HG02588 (cell line): ENCODE data around the gene ZBTB17.
"Not testable (repeated sequence)": the region's sequence is repeated elsewhere in the genome, so short reads cannot be mapped to it uniquely, and the experiment has no call there.

Source experiments
- ATAC-seq: cut with Tn5 transposase; IDR thresholded peaks from one replicate; pipeline ENCODE4 v1.9.1; 2021; ENCODE audit warnings: mild to moderate bottlenecking, moderate library complexity; ENCODE audit not compliant: unreplicated experiment

Gene ZBTB17

DNA sequence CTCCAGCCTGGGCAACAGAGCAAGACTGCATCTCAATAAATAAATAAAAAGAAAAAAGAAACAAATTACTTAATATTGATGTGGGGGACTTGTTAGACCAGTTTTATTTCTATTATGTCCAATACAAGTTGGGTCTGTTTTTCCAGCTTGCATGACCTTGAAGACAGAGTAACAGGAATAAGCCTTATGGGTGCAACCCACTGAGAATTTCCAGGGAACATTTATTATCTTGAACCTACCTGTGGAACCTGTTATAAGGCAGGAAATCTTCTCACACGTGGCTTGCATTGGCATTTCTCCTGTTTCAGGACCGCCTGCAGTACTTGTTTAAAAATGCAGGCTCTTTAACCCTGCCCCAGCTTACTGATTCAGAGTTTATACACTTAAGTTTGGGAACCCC is 64.0 kb downstream of the ZBTB17 start:
- no peak for ATAC-seq

DNA sequence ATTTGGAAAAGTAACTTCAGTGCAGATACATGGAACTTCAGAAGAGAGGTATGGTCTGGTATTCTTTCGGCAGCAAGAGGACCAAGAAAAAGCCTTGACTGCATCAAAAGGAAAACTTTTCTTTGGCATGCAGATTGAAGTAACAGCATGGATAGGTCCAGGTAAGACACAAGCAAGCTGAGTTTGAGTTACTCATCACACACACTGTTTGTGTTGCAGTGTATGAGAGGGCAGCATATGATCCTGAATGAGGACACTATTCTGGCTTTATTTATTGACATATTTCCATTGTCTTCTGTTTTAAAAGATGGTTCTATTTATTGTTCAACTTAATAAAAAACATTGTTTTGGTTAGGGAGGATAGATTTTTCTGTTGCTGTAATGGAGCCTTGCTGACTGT is 64.8 kb downstream of the ZBTB17 start:
- no peak for ATAC-seq

DNA sequence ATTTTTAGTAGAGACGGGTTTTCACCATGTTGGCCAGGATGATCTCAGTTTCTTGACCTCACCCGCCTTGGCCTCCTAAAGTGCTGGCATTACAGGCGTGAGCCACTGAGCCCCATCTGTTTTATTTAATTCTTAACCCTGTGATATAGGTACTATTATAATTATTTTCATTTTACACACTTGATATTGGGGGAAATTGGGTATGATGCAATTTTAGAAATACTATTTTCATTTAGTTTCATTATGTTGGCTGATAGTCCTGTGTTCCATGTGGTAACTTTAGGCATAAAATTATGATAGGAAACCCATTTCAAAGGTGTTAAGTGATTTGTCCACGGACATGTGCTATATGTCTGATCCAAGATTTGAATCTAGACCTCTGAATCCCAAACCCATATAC is 67.3 kb downstream of the ZBTB17 start:
- no peak for ATAC-seq

DNA sequence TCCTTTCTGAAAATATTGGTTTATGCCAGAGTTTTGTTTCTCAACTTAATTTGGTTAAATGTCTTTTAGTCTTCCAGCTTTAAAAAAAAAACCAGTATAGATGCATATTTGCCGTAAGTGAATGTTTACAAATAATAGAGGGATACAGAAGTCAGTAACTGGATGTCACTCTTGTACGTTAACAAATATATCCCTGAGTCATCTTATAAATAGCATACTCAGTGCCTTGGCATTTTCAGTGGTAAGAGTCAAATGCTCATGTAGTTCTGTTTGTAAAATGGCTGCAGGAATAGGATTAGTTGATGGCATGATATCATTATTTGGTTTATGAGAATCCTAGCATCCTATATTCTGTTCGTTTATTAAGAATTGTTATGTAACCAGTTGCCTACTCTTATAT is 73.0 kb downstream of the ZBTB17 start:
- ATAC-seq: no peak

DNA sequence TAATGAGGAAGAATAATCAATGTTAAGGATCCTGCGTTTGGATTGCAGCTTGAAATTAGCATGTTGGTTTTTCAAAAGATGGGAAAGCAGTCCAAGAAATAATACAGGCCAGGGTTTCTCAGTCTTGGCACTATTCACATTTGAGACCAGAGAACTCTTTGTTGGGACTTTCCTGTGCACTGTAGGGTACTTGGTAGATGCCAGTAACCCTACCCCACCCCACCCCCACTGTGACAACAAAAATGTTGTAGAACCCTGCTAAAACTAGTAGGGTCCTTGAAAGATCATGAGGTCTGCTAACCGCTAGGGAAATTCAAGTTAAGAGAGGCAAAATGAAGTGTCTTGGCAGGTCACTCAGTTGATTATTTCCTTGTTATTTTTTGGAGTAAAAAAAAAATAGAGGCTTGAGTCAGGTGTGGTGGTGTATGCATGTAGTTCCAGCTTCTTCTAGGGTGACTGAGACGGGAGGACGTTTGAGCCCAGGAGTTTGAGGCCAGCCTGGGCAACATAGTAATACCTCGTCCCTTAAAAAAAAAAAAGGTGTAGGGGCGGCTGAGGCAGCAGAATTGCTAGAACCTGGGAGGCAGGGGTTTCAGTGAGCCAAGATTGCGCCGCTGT is 75.1 kb downstream of the ZBTB17 start:
- no peak for ATAC-seq

DNA sequence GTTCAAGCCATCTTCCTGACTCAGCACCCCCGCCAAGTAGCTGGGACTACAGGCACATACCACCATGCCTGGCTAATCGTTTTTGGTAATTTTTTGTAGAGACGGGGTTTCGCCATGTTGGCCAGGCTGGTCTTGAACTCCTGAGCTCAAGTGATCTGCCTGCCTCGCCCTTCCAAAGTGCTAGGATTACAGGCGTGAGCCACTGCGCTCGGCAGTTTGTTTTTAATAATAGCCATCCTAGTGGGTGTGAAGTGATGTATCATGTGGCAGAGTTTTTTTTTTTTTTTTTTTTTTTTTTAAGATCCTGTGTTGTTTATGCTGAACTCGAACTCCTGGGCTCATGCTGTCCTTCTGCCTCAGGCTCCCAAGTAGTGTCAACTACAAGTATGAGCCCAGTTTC is 76.6 kb downstream of the ZBTB17 start:
- ATAC-seq: no peak

DNA sequence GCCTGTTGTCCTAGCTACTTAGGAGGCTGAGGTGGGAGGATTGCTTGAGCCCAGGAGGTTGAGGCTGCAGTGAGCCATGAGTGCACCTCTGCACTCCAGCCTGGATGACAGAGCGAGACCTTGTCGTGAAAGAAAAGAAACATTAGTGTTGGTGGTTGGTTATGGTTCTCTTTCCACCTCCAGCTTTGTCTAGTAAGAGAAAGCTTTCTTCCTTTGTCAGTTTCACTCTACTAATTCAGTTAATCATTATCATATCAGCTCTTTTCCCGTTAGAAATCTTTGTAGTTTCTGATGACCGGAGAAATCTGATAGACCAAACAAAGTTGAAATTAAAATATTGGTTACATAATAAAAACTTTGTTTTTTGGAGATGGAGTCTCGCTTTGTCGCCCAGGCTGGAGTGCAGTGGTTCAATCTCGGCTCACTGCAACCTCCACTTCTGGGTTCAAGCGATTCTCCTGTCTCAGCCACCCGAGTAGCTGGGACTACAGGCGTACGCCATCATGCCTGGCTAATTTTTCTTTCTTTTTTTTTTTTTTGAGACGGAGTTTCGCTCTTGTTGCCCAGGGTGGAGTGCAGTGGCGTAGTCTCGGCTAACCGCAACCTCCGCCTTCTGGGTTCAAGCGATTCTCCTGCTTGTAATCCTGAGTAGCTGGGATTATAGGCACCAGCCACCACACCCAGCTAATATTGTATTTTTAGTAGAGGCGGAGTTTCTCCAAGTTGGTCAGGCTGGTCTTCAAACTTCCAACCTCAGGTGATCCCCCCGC is 78.9 kb downstream of the ZBTB17 start:
- not testable (repeated sequence) for ATAC-seq

DNA sequence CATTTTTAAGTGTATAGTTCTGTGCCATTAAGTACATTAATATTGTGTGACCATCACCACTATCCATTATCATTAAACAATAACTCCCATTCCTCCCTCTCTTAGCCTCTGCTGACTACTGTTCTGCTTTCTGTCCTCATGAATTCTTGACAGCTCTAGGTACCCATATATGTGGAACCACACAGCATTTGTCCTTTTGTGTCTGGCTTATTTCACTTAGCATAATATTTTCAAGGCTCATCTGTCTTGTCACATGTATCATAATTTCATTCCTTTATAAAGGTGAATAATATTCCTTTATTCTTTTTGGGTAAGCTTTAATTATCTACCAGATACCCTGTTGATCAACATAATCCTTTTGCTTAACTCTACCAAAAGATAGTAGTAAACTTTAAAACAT is 80.7 kb downstream of the ZBTB17 start:
- no peak for ATAC-seq

DNA sequence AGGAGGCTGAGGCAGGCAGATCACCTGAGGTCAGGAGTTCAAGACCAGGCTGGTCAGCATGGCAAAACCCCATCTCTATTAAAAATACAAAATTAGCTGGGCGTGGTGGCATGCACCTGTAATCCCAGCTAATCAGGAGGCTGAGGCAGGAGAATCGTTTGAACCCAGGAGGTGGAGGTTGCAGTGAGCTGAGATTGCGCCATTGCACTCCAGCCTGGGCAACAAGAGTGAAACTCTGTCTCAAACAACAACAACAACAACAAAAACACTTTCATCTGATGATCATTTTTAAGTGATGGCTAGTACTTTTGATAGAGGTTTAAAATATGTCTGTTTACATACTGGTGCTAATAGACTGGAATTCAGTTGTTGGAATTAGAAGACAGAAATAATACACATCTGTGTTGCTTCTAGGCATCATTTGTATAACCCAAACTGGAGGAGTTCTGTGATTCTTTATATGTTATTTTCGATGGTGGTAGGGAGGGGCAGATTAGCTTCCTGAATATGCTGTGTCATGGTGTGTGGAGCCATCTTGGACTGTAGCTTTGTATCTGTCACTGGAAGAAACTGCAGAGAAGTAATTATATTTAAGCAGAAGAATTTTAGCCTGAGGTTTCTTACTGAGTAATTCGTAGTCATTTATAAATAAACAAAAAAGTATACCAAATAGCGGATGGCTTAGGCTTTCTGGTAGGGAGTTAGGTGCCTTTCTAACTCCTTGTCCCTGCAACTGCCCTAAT is 82.9 kb downstream of the ZBTB17 start:
- ATAC-seq: not testable (repeated sequence)
